Ascending aorta (tissue), 2 donors: ENCODE results near the gene CACNA1D. TPM values are rescaled to one million over a fixed set of nuclear protein-coding genes. Genes with fewer than 3 reads are reported as not detected.

Experiments
- DNase-seq, 2 donors: peaks; one replicate each; pipeline ENCODE4 v3.0.0-alpha.2; 2019; ENCODE audit warnings: low spot score in 2 of 2
- H3K27ac ChIP-seq, 2 donors: fragments of 200-600 bp; sonication (generic); one replicate each; pipeline ENCODE4 v1.5.1; 2016 to 2017; ENCODE audit warnings: mild to moderate bottlenecking in 1 of 2
- H3K27me3 ChIP-seq: fragments of 200-600 bp; sonication (generic); one replicate; pipeline ENCODE4 v1.5.1; 2017
- H3K36me3 ChIP-seq, 2 donors: fragments of 200-600 bp; sonication (generic); one replicate each; pipeline ENCODE4 v1.5.1; 2016
- H3K4me1 ChIP-seq, 2 donors: fragments of 200-600 bp; sonication (generic); one replicate each; pipeline ENCODE4 v1.5.1; 2016 to 2017; ENCODE audit warnings: mild to moderate bottlenecking in 1 of 2
- H3K4me3 ChIP-seq, 2 donors: fragments of 200-600 bp; sonication (generic); one replicate each; pipeline ENCODE4 v1.5.1; 2016 to 2017; ENCODE audit warnings: mild to moderate bottlenecking in 1 of 2
- H3K9me3 ChIP-seq, 2 donors: fragments of 200-600 bp; sonication (generic); one replicate each; pipeline ENCODE4 v1.5.1; 2016
- CTCF ChIP-seq, 3 experiments: fragments of 200-600 bp in 2 of 3; fragments of 450-650 bp in 1 of 3; sonication (generic) in 2 of 3; IDR thresholded peaks; one replicate each; pipeline ENCODE4 v1.5.1; 2016 to 2019; ENCODE audit warnings: antibody characterized with exemption in 3 of 3, mild to moderate bottlenecking in 1 of 3, moderate library complexity in 1 of 3
- intact Hi-C: fragments of 100-400 bp; cut with DNase I; formaldehyde crosslinking; loops from one replicate; pipeline ENCODE4 v1.15.1; 2023
- total RNA-seq: library from RNA; depleted of rRNA; stranded (reverse); fragments of >200 nt; gene quantifications from one replicate; pipeline ENCODE4 v1.1.0, GENCODE V29; 2016

The CACNA1D gene
- total RNA-seq, 1 donor from 2014 or later: 0.43 TPM

GRCh38 chr3:53696401-53697172, 202.2 kb downstream of the CACNA1D start:
- intact Hi-C loops: no loop called here
- Histone ChIP-seq H3K4me3 (no peak overlapping the region), H3K4me1 (no peaks in the 10 kb centered on the region), H3K27ac (no peak overlapping the region), H3K27me3 (no peaks in the 10 kb centered on the region), H3K36me3 (no peaks in the 10 kb centered on the region), H3K9me3 (no peaks in the 10 kb centered on the region)
- TF ChIP-seq CTCF (IDR thresholded peaks at IDR 0.05): no peak
- DNase-seq: no peak

- no peak for TF ChIP-seq CTCF (IDR thresholded peaks at IDR 0.05)
- H3K36me3 ChIP-seq: no peaks in the 10 kb centered on the region
- no peaks in the 10 kb centered on the region for H3K9me3 ChIP-seq
- no peak overlapping the region for H3K4me3 ChIP-seq
- no peaks in the 10 kb centered on the region for H3K4me1 ChIP-seq
- H3K27me3 ChIP-seq: no peaks in the 10 kb centered on the region
- intact Hi-C loops: no loop called here
- H3K27ac ChIP-seq: no peak overlapping the region
- no peak for DNase-seq
Observed at GRCh38 chr3:53700441-53700840, 206.0 kb downstream of the CACNA1D start.

GRCh38 chr3:53702776-53703530, 208.5 kb downstream of the CACNA1D start:
- no peaks in the 10 kb centered on the region for H3K27me3 ChIP-seq
- H3K4me3 ChIP-seq: no peak overlapping the region
- intact Hi-C loops: no loop called here
- no peak for TF ChIP-seq CTCF (IDR thresholded peaks at IDR 0.05)
- H3K36me3 ChIP-seq: no peaks in the 10 kb centered on the region
- DNase-seq: no peak
- no peaks in the 10 kb centered on the region for H3K4me1 ChIP-seq
- H3K9me3 ChIP-seq: no peaks in the 10 kb centered on the region
- no peak overlapping the region for H3K27ac ChIP-seq

GRCh38 chr3:53703630-53704362, 209.4 kb downstream of the CACNA1D start:
- Histone ChIP-seq H3K27ac (no peak overlapping the region), H3K27me3 (no peaks in the 10 kb centered on the region), H3K9me3 (no peaks in the 10 kb centered on the region), H3K36me3 (no peaks in the 10 kb centered on the region), H3K4me3 (no peak overlapping the region), H3K4me1 (no peaks in the 10 kb centered on the region)
- no peak for TF ChIP-seq CTCF (IDR thresholded peaks at IDR 0.05)
- intact Hi-C loops: no loop called here
- DNase-seq: peak in 1 of 2 donors; percentile 43

- no peak for TF ChIP-seq CTCF (IDR thresholded peaks at IDR 0.05)
- Histone ChIP-seq H3K4me1 (no peaks in the 10 kb centered on the region), H3K9me3 (no peaks in the 10 kb centered on the region), H3K36me3 (no peaks in the 10 kb centered on the region), H3K27ac (no peak overlapping the region), H3K4me3 (no peak overlapping the region), H3K27me3 (no peaks in the 10 kb centered on the region)
- intact Hi-C loops: no loop called here
- DNase-seq: peak in 1 of 2 donors; percentile 27
Observed at GRCh38 chr3:53704363-53704725, 209.9 kb downstream of the CACNA1D start.
